GM19328 (cell line): Measurements from ENCODE around the gene METTL1.
A peak's percentile ranks its signal among the peaks of the same experiment; 100 is the strongest.

Experiments used
- ATAC-seq: cut with Tn5 transposase; IDR thresholded peaks from one replicate; pipeline ENCODE4 v1.9.1; 2021; ENCODE audit warnings: mild to moderate bottlenecking, moderate library complexity; ENCODE audit not compliant: unreplicated experiment

The METTL1 gene

GRCh38 chr12:57755454-57756372, 16.2 kb downstream of the METTL1 start:
- ATAC-seq, result no peak

DNA sequence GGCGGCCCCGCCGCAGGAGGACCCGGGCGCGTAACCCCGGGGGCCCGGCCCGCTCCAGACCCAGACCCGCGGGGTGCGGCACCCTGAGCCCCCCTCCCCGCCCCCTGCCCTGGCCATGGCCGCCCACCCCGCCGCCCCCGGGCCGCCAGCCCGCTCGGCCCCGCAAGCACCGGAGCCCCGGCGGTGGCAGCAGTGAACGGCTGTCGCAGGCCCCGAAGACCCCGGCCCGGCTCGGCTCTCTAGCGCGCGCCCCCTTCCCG, 16.8 kb downstream of the METTL1 start:
- ATAC-seq, result no peak

DNA sequence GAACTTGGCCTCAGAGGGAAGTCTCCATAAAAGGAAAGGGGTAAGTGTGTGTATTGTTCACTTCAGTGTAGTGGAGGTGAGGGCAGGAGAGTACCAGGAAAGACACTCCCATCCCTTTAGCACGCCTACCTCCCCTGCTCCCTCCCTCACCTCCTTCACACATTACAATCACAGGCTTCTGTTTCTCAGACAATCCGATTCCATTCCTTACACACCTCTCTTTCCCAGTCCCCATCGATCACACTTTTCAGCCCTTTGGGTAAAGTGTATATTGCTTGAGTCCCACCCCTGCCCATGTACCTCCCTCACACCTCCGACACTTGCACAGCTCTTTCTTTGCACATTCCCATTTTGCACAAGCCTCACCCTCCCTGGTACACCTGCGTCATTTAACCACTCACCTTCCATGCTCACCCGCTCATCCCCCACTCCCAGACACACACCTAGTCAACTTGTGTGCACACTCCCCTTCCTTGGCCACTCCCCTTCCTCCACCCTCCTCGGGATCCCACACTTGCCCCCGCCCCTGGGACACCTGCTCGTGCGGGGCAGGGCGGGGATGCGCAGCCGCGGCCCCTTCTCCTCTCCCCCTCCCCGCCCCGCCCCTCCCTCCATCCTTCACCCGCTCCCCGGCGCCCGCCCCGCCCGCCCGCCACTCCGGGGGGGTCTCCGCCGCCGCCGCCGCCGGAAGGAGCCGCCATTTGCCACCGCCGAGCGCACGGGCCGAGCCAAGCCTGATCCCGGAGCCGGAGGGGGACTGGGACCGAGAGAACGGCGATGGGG, 17.3 kb downstream of the METTL1 start, which contains the start of gene MARCHF9:
Gene MARCHF9, plus strand, starts transcription at position 693 of the 783 bp plus-strand sequence. CDS start 426 bp downstream, outside the sequence.
- ATAC-seq, result peak; percentile 35

- no peak for ATAC-seq
Observed at GRCh38 chr12:57753756-57754337, 18.1 kb downstream of the METTL1 start.

GRCh38 chr12:57752668-57753000, 19.3 kb downstream of the METTL1 start:
- ATAC-seq, result no peak

GRCh38 chr12:57751788-57752667, 19.9 kb downstream of the METTL1 start, which contains the start of gene CDK4:
Gene CDK4 (minus strand): TSS chr12:57752310. CDS start chr12:57751717, 593 bp downstream.
- peak; percentile 57 for ATAC-seq

- ATAC-seq, result no peak
Observed at GRCh38 chr12:57751432-57751787, 20.5 kb downstream of the METTL1 start.

DNA sequence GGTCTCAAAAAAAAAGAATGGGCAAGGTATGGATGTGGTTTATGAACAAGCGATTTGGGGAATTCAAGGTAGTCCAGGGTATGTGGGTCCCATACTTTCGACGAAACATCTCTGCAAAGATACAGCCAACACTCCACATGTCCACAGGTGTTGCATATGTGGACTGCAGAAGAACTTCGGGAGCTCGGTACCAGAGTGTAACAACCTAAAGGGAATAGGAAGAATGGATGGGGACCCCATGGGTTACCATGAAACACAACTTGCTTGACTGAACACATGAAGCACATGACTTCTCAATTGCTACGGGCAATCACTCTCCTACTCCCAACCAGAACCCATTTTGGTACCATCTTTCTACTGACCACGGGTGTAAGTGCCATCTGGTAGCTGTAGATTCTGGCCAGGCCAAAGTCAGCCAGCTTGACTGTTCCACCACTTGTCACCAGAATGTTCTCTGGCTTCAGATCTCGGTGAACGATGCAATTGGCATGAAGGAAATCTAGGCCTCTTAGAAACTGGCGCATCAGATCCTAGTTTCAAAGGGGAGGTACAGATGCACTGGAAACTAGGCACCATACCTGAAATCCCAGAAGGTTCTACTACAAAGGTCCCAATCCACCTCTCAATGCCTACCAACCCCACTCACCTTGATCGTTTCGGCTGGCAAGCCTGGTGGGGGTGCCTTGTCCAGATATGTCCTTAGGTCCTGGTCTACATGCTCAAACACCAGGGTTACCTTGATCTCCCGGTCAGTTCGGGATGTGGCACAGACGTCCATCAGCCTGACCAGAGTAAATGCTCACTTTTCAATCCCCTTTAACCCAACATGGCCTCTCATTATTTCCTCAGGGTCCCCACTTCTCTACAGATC, 21.1 kb downstream of the METTL1 start:
- no peak for ATAC-seq

GRCh38 chr12:57749061-57749460, 22.8 kb downstream of the METTL1 start:
- ATAC-seq, result no peak

- no peak for ATAC-seq
Observed at GRCh38 chr12:57746025-57746424, 25.9 kb downstream of the METTL1 start.

- ATAC-seq, result no peak
Observed at GRCh38 chr12:57745485-57745881, 26.4 kb downstream of the METTL1 start.

DNA sequence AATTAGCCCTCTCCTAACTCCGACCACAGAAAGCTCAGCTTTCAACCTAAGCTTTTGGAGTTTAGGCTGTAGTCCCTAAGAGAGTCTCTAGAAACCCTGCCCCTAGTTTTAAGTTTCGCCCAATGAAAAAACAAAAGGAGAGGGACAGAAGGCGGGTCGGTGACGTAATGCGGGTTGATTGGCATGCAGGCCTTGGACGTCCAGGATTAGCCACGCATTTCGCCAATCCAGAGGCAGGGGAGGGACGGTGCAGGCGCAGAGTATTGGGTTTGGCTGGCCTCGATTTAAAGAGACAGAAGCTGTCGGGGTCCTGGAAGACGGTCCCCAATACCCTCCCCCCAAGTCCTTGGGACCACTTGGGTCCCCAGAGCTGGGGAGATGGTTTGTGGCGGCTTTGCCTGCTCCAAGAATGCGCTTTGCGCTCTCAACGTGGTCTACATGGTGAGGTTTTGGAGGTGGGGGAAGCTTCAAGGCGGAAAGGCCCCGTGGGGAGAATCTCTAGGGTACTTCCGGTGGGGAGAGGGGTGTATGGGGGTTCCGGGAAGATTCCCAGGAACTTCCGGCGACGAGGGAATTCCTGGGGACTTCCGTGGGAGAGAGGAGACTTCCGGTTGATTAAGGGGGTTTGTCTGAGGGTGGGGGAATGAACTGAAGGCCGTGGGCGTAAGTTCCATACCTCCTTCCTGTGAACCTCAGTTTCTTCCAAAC, 27.0 kb downstream of the METTL1 start, which contains the start of gene TSPAN31:
Gene TSPAN31, plus strand, starts transcription at position 263 of the 708 bp plus-strand sequence. Its CDS starts 116 bp downstream, at position 379.
- ATAC-seq, result peak; percentile 74

DNA sequence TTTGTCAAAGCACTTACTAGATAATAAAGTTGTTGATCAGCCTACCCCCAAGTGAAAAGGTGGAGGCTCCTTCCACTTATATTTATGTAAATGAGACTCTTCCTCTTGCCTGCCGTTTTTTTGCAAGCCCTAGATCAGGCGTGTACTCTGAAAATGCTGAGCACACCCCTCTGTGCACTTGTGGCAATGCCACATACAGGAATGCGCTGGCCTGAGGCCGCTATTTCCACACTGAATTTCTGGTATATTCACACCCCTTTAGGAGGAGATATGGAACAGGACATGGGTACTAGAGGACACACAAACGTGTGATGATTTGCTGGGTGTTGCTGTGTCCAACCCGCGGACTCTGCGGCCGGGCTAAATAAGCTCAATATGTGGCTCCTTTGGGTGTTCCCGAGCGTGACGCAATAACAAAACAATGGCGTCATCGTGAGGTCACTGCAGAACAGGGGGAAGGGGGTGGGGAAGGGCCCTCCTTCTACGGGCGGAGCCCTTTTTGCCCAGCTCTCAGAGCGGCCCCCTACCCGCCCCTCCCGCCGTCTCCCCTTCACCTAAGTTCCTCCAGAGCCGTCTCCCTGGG, 27.6 kb downstream of the METTL1 start:
- peak; percentile 38 for ATAC-seq

DNA sequence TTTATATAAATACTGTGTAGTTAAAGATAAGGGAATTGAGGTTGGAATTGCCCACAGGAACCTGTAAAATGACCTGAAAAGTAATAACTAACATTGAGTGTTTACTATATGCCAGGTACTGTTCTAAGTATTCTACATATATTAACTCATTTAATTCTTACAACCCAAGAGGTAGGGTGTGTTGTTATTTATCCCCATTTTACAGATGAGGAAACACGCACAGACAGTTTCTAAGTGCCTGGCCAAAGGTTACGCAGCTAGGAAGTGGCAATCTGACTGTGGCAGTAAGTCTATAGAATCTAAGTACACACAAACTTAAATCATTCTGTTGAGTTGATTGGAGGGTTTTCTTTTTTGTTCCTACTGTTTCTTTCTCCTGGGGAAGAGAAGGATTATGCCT, 28.1 kb downstream of the METTL1 start:
- no peak for ATAC-seq

GRCh38 chr12:57741844-57742738, 29.8 kb downstream of the METTL1 start:
- ATAC-seq, result peak; percentile 48

- no peak for ATAC-seq
Observed at GRCh38 chr12:57741413-57741789, 30.5 kb downstream of the METTL1 start.

- no peak for ATAC-seq
Observed at GRCh38 chr12:57740656-57741412, 31.1 kb downstream of the METTL1 start.
